Fibroblast of skin of scalp (primary cell): ENCODE results near the gene C5orf34. TPM values are rescaled to one million over a fixed set of nuclear protein-coding genes. Genes with fewer than 3 reads are reported as not detected.
"Not testable (repeated sequence)": the region's sequence is repeated elsewhere in the genome, so short reads cannot be mapped to it uniquely, and the experiment has no call there.

Experiments
- DNase-seq: peaks from one replicate; pipeline ENCODE4 v3.0.0-alpha.2; 2013
- polyA plus RNA-seq, 2 experiments: library from polyadenylated mRNA; unstranded; fragments of 120-200 nt; gene quantifications; one replicate each; pipeline ENCODE4 v1.2.1, GENCODE V29; 2013; ENCODE audit not compliant: insufficient read length in 2 of 2

Gene C5orf34, protein sequence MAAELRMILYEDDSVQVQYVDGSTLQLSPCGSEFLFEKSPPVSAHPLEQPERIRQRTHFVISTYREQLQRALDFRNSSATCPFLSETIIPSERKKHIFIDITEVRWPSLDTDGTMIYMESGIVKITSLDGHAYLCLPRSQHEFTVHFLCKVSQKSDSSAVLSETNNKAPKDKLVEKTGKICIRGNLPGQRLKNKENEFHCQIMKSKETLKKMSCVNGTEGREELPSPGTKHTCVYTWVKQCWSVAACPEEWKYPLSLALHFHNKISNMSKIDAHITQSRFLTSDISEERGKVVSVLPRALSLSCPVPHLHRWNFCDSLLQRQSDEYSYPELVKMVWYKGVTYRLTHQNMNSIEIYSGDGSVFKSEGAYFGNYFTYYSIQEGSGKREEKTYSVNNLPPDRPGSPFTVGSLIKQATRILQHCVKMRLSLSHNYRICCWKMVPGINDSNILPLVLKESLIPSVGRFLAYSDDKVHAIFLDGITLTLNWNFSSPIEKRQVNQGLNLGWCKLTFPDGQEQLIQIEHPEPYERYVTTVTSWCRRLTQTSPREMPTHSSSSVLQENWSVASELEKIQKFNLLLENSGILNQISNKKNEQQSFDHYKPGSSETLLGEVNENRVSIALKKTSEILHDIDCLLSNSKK
- 2.6 TPM for polyA plus RNA-seq (2013, experiment 1 of 2; ENCODE audit: insufficient read length)
- 3.3 TPM for polyA plus RNA-seq (2013, experiment 2 of 2; ENCODE audit: insufficient read length)

DNA sequence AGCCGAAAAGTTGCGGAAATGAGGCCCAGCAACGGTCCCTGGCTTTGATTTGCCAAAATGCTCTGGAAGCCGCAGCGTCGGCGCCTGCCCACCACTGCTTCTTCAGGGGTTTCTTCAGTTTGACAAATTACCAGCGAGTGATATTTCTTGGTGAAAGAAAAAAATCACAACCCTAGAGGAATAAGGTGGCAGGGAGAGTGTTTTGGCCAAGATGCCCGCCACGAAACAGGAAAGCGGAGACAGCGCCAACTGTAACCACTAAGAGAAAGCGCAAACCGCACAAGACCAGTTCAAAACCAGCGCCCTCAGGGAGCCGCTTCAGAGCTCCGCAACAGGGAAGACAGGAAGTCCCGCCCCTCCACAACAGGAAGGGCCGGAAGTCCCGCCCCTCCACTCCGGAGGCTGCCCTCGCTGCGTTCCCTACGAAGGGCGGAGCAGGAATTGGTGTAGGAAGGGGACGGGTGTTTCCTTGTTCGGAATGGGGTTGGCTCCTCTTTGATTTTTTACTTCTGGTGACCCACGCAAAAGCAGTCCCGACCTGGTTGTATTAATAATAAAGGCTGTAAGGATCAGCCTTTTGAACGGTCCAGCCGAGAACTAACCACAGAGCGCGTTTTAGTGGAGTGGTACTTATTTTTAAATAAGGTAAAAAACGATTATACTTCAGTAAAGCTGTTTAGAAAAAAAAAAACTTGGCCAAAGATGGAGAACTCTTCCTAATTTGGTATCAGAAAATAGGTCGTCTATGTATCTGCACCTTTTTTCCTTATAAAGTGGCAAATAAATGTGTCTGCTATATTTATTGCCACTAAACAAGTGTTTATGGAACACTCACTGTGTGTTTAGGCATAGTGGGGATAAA, at the start of gene C5orf34:
C5orf34 (minus strand) TSS at position 333 of the 862 bp plus-strand sequence. CDS start 5,809 bp downstream, outside the sequence.
- DNase-seq: peak; percentile 96

DNA sequence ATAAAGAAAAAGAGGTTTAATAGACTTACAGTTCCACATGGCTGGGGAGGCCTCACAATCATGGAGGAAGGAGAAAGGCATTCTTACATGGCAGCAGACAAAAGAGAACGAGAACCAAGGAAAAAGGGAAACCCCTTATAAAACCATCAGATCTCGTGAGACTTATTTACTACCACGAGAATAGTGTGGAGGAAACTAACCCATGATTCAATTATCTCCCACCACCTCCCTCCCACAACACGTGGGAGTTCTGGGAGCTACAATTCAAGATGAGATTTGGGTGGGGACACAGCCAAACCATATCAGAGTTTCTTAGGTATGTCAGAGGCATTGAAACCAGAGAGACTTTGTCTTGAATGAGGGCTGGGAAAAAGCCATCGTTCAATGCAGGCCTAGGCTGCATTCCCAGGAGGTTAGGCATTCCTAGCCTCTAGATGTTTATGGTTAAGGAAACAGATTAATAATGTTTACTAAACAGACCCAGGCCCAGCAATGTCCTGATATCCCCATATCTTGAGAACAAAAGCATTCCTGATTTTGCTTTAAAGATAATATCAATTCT, 49.4 kb upstream of the C5orf34 start:
- DNase-seq: no peak

DNA sequence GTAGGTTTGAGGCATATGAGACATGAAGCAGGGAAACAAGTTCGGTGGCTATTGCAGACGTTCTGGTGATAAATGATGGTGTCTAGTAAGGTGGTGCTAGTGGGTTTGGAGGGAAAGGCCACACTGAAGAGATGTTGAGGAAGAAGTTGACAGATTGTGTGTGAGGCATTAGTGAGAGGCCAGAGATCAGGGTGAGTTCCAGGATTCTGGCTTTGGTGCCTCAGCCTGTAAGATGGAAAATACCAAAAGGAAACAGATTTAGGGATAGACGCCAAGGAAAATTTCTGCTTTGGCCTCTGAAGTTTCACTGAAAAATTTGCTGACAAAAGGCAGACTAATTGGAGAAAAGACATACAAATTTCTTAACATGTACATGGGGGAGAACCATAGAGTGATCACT, 48.4 kb upstream of the C5orf34 start:
- DNase-seq: no peak

DNA sequence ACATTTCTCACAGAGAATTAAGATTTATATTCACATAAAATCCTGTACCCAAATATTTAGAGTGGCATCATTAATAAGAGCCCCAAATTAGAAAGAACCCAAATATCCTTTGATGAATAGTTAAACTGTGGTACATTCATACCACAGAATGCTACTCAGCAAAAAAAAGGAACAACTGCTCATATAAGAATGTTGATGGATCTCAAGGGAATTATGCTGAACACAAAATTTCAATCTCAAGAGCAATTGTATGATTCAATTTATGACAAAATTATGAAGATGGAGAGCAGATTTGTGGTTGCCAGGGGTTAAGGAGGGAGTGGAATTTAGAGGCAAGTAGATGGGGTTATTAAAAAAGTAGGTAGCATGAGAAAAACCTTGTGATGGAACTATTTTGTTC, 46.4 kb upstream of the C5orf34 start:
- peak; percentile 72 for DNase-seq

DNA sequence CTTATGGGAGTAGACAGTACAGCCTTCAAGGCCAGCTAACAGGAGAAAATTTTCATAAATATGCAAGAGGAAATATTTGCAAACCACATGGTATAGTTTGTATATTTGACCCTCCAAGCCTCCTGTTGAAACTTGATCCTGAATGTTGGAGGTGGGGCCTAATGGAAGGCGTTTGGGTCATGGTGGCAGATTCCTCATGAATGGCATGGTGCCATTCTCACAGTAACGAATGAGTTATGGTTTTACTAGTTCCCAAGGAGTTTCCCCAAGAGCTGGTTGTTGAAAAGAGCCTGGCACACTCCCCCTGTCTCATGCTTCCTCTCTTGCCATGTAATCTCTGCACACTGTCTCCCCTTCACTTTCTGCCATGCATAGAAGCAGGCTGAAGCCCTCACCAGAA, 45.2 kb upstream of the C5orf34 start:
- peak; percentile 84 for DNase-seq

DNA sequence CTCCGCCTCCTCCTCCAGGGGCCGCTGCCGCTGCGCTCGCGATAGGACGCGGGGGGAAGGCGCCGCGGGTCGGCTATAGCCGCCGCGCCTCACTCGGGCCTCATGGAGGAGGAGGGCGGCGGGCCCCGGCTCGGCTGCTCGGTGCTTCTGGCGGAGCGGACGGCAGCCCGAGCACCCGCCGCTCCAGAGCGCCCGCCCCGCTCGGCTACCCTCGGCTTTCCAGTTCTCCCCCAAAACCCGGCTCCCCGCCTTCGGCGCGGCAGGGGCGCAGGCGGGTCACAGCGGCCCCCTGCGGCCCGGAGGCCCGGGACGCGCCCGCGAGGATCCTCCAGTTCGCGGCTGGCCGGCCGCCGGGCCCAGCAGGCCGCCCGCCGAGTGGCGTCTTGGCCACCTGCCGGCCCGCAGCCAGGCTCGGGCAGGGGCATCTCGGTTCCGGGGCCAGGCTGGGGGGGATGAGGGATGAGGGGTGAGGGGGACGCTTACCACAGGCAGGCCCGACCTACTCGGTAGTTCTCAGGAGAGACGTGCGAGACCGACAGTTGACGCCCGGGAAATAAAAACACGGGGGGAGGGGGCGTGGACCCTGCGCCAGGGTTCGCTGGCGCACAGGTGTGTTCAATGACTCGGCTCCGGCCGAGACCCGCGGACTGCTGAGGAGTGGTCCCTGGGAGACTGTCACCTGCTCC, 42.1 kb upstream of the C5orf34 start, which contains the start of gene PAIP1:
PAIP1 (minus strand) TSS at position 221 of the 686 bp plus-strand sequence. CDS start 231 bp downstream, outside the sequence.
- DNase-seq: peak; percentile 89

DNA sequence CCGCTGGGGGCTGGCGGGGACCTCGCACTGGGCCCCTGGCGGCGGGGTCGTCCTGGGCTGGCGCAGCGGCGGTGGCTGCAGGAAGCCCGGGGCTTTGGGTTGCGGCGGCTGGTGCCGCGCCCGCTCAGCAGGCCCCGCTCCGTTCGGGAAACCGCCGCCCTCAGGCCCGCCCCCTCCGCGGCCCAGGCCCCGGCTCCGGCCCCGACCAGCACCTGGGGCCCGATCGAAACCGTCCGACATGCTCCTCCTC, 41.6 kb upstream of the C5orf34 start:
- not testable (repeated sequence) for DNase-seq

DNA sequence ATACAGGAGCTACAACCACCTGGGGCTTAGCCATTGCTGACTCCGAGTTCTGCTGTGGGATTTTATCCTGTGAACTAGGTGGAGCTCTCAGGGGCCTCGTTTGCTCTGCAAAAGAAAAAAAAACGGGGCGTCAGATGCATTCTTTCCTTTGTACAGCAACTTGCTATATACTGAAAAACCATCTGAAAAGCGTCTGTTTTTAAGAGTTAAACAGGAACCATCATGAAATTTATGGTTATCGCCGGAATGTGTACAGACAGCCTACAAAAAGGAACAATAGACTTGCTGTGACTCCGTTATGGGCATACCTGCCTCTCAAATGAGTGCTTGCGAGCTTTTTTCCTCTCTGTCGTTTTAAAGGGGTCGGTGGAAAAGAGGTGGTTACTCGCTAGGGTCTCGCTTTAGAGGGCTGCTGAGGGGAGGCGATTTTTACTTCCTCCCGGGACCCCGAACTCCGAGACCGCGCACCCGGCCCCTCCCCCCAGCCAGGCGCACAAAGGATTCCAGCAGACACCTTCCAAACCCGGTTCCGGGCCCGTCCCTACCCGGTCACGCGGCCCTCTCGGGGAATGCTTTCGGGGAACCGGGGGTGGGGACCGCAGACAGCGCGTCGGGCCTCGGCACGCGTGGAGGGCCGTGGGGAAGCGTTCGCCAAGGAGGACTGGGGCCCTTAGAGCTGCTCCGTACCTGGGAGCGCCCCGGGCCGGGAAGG, 41.1 kb upstream of the C5orf34 start:
- DNase-seq: peak; percentile 26

DNA sequence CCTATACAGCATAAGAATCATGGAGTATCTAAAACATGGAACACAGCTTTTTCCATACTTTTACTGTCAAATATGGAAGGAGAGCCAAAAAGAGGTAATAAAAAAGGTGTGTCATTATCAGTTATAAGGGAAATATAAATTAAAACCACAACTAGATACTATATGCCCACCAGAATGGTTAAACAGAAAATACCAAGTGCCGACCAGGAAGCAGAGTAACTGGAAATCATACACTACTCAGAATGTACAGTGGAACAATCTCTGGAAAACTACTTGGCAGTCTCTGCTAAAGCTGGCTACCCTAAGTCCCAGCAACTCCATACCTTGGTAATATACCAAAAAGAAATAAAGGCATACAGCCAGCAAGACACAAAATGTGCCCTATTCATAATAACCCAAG, 39.5 kb upstream of the C5orf34 start:
- no peak for DNase-seq

DNA sequence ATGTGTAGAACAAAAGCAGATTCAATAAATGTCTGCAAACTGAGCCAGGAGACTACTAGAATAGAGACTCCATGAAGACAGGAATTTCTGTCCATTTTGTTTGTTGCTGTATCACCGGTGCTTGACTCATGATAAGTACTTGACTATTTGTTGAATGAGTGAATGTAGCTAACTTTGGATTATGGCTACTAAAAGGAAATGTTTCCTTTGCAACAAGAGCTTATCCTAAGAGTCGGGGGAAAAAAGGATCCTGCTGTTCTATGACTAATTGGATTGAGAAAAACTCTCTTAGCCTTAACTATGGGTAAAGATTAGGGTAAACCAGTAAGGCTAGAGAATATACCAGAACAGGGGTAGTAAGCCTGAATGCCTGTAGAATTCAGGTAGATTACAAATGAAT, 38.4 kb upstream of the C5orf34 start:
- no peak for DNase-seq

DNA sequence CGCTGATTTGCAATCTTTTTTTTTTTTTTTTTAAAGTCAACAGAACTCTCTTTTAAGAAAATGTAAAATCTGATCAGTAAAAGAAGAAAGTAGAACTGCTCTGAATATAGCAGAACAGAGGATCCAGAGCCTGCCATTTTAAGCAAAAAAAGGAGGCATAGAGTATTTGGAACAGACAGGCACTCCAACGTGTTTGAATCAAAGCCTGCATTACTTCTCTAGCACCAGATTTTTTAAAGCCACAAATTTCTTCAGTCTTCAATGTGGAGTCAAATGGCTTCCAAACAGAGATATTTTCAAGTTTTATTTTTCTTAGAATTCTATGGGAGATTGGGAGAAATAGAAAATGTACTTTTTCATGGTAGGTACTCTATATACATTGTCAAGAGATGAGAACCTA, 36.8 kb upstream of the C5orf34 start:
- no peak for DNase-seq

DNA sequence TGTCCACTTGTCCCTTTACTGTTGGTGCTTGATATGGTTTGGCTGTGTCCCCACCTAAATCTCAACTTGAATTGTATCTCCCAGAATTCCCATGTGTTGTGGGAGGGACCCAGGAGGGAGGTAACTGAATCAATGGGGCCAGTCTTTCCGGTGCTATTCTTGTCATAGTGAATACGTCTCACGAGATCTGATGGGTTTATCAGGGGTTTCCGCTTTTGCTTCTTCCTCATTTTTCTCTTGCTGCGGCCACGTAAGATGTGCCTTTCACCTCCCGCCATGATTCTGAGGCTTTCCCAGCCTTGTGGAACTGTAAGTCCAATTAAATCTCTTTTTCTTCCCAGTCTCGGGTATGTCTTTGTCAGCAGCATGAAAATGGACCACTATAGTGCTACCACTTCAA, 34.3 kb upstream of the C5orf34 start:
- DNase-seq: not testable (repeated sequence)

DNA sequence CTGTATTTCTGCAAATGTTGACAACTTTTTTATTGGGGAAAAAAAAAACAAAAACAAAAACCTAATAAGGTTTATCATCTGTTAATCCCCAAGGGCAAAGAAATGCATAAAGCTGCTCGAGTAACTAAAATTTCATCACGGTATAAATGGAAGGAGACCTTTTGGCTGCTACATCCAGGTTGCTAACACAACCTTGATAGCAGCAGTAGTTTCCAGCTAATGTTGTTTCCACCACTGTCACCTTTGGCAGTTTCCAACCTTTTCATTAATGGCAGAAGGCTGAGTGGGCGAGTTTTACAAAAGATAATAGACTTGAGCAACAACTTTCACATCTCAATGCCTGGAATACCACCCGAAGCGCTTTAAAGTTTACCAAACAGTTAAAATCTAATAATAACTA, 33.4 kb upstream of the C5orf34 start:
- DNase-seq: no peak

DNA sequence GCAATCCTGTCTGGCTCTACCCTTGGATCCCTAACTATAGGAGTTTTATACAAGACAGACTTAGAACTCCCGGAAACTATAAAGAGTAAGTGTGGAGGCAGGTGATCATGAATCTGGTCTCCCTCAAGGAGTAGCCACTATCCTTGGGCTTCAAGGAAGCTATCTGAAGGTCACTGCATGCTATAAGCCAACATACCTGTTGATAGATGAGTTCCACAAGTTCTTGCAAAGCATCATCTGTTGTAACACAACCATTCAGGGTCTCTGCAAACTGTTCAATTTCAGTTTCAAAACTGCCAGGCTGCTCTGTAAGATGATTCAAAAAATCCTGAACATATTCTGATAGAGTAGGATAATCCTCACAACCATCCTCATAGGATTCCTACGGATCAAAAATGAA, 32.6 kb upstream of the C5orf34 start:
- DNase-seq: no peak

DNA sequence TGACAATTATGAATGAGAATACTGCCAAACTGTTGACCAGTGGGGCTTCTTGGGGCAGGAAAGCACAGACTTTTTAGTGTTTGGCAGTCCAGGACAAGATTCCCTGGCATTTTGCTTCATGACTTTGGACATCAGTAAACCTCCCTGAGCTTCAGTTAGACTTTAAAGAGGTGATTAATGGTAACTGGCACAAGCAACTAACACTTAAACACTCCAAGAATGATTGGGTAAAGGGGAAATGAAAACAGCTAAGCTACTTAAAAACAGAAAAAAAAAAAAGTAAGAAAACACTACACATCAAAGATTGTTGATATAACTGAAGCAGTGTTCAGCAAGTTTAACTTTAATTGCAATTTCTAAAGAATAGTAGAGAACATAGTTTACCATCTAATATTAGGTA, 28.5 kb upstream of the C5orf34 start:
- DNase-seq: no peak

DNA sequence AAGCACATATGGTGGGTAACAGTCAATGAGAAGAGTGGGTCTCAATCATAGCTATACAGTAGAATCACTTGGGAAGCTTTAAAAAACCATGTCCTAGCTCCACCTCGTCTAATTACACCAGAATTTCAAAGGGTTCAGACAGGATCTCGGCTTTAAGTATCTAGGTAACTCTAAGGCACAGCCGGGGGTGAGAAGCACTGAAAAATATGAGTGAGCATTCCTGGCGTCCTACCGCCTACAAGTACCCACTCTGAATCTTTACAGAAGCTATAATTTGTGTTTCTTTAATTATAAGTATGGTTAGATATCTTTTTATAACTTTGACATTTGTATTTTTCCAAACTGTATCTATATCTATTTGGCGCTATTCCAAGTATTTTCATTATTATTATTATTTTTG, 25.8 kb upstream of the C5orf34 start:
- DNase-seq: no peak

DNA sequence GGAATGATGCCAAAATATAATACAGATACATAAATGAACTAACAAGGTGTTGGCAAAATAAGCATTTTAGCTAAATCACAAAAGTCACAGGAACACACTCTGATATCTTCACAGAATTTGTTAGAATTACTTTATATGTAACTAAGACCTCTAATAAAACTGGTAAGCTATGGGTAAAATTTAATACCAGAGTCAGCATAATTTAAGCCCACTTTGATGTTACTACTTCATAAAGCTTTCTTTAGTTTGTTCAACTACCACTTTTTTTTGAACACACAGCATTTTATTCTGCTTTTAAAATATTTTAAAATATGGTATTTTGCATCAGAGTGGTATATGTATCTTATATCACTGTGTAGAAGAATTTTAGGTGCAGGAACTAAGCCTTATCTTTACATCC, 22.0 kb upstream of the C5orf34 start:
- DNase-seq: no peak

DNA sequence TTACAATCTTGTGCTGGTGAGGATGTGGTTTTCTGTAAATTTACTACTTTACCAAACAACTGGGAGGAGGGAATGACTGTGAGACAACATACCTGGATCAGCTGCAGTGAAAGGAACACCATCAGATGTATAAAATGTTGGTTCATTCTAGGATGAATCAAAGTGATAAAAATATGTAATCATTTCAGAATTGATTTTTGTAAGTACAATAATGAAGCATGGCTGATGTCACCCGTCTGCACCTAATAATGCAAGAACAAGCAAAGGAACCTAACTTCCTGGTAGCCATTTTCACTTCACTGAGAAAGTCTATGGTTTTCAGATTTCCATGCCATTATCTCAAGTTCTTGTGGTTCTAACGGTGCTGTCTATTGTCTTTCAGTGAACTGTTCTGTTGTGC, 18.7 kb upstream of the C5orf34 start:
- no peak for DNase-seq

DNA sequence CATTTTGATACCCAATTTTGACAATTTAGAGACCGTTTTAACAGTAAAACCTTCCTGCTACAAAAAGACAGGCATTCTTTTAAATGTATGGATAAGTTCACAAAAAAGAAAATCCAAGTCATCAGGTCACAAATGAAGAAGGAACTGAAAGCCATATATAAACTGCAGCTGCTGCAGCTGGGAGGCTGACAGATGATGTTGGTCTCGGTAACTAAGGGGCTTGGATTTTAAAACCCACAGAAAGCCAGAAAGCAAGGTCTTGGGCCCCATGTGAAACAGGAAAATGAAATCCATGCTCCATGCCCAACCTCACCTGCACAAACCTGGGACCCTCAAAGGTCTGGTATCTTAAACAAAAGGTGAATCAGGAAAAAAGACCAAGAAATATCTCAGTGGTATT, 15.7 kb upstream of the C5orf34 start:
- DNase-seq: no peak

DNA sequence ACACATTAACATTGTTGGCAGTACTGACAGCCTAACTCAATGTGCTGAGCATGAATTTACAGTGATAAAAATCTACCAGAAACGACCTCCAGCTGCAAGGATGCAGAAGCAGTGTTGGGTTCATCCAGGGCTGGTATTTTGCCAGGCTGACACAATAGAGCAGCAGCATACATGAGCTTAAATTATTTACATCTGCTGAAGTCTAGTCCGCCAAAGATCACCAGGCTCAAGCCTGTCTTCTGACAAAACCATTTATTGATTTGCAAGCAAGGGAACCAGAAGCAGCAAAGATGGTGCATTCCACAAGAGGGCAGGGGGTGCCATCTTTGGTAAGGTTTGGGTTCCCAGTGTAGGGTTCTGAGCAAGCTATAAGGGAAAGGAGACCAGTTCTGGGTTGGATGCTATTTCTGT, 8.7 kb upstream of the C5orf34 start:
- DNase-seq: no peak

DNA sequence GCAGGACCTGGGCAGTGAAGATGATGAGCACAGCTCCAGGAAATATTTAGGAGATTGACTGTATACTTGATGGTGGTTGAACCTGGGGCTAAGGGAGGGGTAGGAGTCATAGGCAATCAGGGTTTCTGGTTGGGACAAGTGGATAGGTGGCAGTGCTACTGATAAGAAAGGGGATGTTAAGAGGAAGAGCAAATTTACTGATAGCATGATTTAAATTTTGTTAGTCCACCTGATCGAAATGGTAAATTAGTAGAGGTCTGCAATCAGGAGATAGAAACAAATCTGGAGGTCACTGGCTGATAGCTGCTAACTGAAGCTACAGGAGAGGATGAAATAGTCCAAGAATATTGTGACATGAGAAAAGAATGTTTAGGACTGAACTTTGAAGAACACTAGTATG, 5.7 kb upstream of the C5orf34 start:
- no peak for DNase-seq

DNA sequence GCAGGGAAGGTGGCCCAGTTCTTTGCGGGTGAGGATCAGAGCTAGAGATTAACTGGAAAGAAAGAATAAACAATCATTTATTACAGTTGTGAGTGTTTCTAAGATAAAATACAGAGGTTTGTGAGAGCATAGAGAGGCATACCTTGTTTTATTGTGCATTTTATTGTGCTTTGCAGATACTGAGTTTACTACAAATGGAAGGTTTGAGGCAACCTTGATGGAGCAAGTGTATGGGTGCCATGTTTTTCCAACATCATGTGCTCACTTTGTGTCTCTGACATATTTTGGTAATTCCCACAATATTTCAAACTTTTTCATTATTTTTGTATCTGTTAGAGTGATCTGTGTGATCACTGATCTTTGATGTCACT, 715 bp upstream of the C5orf34 start:
- no peak for DNase-seq
